GM23248 (cell line): Measurements from ENCODE around the gene STARD7. TPM values are rescaled to one million over a fixed set of nuclear protein-coding genes. Genes with fewer than 3 reads are reported as not detected.

ENCODE experiments used
- DNase-seq: peaks from one replicate; pipeline ENCODE4 v3.0.0-alpha.2; 2015
- H2AFZ ChIP-seq: fragments of 200-600 bp; sonication (generic); 2 replicates; pipeline ENCODE4 v1.6.1; 2016; ENCODE audit warnings: antibody characterized with exemption
- H3F3A ChIP-seq: fragments of 200-600 bp; sonication (generic); 2 replicates; pipeline ENCODE4 v1.6.1; 2016; ENCODE audit warnings: mild to moderate bottlenecking, antibody characterized with exemption, mixed run types; ENCODE audit not compliant: insufficient read depth
- H3K27ac ChIP-seq: fragments of 200-600 bp; sonication (generic); 2 replicates; pipeline ENCODE4 v1.5.1; 2016; ENCODE audit warnings: mild to moderate bottlenecking
- H3K27me3 ChIP-seq: fragments of 200-600 bp; sonication (generic); replicated peaks from 2 replicates; pipeline ENCODE4 v1.6.1; 2016; ENCODE audit warnings: mild to moderate bottlenecking; ENCODE audit not compliant: insufficient read depth
- H3K36me3 ChIP-seq: fragments of 200-600 bp; sonication (generic); 2 replicates; pipeline ENCODE4 v1.6.1; 2016; ENCODE audit warnings: low read depth, mild to moderate bottlenecking
- H3K4me1 ChIP-seq: fragments of 200-600 bp; sonication (generic); 2 replicates; pipeline ENCODE4 v1.6.1; 2016; ENCODE audit warnings: mild to moderate bottlenecking; ENCODE audit not compliant: insufficient read depth
- H3K4me2 ChIP-seq: fragments of 200-600 bp; sonication (generic); one replicate; pipeline ENCODE4 v1.6.1; 2016; ENCODE audit warnings: mild to moderate bottlenecking; ENCODE audit not compliant: unreplicated experiment
- H3K4me3 ChIP-seq: fragments of 200-600 bp; sonication (generic); 2 replicates; pipeline ENCODE4 v1.5.1; 2016; ENCODE audit warnings: mild to moderate bottlenecking
- H3K79me2 ChIP-seq: fragments of 200-600 bp; sonication (generic); 2 replicates; pipeline ENCODE4 v1.6.1; 2016; ENCODE audit warnings: mild to moderate bottlenecking; ENCODE audit not compliant: insufficient read depth
- H3K9ac ChIP-seq: fragments of 200-600 bp; sonication (generic); 2 replicates; pipeline ENCODE4 v1.6.1; 2016; ENCODE audit warnings: mild to moderate bottlenecking
- H3K9me2 ChIP-seq: fragments of 200-600 bp; sonication (generic); 2 replicates; pipeline ENCODE4 v1.6.1; 2016; ENCODE audit warnings: mixed run types, mild to moderate bottlenecking, moderate library complexity; ENCODE audit not compliant: insufficient read depth
- H3K9me3 ChIP-seq: fragments of 200-600 bp; sonication (generic); one replicate; pipeline ENCODE4 v1.6.1; 2017; ENCODE audit warnings: low read depth
- H4K20me1 ChIP-seq: fragments of 200-600 bp; sonication (generic); 2 replicates; pipeline ENCODE4 v1.6.0; 2016; ENCODE audit not compliant: insufficient read depth
- EZH2 ChIP-seq: fragments of 200-600 bp; sonication (generic); IDR thresholded peaks from 2 replicates; pipeline ENCODE4 v1.6.1; 2018; ENCODE audit warnings: antibody characterized with exemption, mild to moderate bottlenecking; ENCODE audit not compliant: insufficient read depth, poor library complexity, severe bottlenecking
- EZH2phosphoT487 ChIP-seq: fragments of 200-600 bp; sonication (generic); IDR thresholded peaks from 2 replicates; pipeline ENCODE4 v1.6.1; 2018; ENCODE audit warnings: antibody characterized with exemption, moderate library complexity, mild to moderate bottlenecking, low read depth; ENCODE audit not compliant: insufficient read depth
- WGBS, 2 experiments: methylation state at CpG; one replicate each; pipeline ENCODE4 v1.1.6; 2015 to 2017; ENCODE audit warnings: low lambda C conversion rate in 2 of 2, low coverage in 1 of 2; ENCODE audit errors: missing lambda C conversion rate in 2 of 2; 5-methylcytosine and 5-hydroxymethylcytosine counted together
- in situ Hi-C: fragments of 300-500 bp; cut with MboI; formaldehyde crosslinking; loops from 2 replicates; pipeline ENCODE4 v1.15.0; 2020
- polyA plus RNA-seq: library from polyadenylated mRNA; unstranded; fragments of >200 nt; fragmentation: Nextera tagmentation; extraction: Ambion mirVana; gene quantifications from 2 replicates; pipeline ENCODE4 v1.2.1, GENCODE V29; 2016
- total RNA-seq: library from RNA; depleted of rRNA; stranded (reverse); fragments of >200 nt; shearing (Covaris generic); gene quantifications from 2 replicates; pipeline ENCODE4 v1.2.3, GENCODE V29; 2014

Gene STARD7
- total and polyA plus RNA-seq, 2 experiments from 2014 or later: 93.3 to 120 TPM

DNA sequence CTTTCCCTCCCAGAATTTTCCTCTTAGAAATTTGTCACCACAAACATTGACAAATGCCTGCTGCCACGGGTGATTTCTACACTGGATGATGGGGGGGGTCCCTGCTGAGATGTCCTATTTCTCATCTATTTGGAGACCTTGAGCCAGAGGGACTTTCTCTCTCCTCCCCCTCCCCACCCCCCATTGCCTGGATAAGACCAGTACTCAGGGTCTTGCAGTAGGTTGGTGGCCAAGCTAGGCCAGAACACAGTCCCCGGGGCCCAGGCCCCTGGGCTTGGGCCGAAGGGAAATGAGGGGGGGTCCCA, 62.8 kb downstream of the STARD7 start:
- H3K4me2 ChIP-seq: no peak overlapping the region
- H3K9me2 ChIP-seq: no peaks in the 10 kb centered on the region
- no peaks in the 10 kb centered on the region for H4K20me1 ChIP-seq
- DNase-seq: no peak
- no peak overlapping the region for H3K4me3 ChIP-seq
- in situ Hi-C loops: no loop called here
- WGBS, 2 experiments: 61 to 70% methylated on average over 3 of the region's 3 CpGs
- no peaks in the 10 kb centered on the region for H3K36me3 ChIP-seq
- peaks cover 9% of the 10 kb centered on the region; the same call in 1 of the 2 replicates for H3K4me1 ChIP-seq
- H2AFZ ChIP-seq: no peak overlapping the region
- no peaks in the 10 kb centered on the region for H3K79me2 ChIP-seq
- H3K9me3 ChIP-seq: no peaks in the 10 kb centered on the region
- TF ChIP-seq EZH2phosphoT487 (no peak), EZH2 (no peak)
- no peaks in the 10 kb centered on the region for H3K27me3 ChIP-seq
- peak overlapping the region; percentile 69 for H3K9ac ChIP-seq
- H3F3A ChIP-seq: peaks cover 6% of the 10 kb centered on the region; the same call in 1 of the 2 replicates
- no peak overlapping the region for H3K27ac ChIP-seq

DNA sequence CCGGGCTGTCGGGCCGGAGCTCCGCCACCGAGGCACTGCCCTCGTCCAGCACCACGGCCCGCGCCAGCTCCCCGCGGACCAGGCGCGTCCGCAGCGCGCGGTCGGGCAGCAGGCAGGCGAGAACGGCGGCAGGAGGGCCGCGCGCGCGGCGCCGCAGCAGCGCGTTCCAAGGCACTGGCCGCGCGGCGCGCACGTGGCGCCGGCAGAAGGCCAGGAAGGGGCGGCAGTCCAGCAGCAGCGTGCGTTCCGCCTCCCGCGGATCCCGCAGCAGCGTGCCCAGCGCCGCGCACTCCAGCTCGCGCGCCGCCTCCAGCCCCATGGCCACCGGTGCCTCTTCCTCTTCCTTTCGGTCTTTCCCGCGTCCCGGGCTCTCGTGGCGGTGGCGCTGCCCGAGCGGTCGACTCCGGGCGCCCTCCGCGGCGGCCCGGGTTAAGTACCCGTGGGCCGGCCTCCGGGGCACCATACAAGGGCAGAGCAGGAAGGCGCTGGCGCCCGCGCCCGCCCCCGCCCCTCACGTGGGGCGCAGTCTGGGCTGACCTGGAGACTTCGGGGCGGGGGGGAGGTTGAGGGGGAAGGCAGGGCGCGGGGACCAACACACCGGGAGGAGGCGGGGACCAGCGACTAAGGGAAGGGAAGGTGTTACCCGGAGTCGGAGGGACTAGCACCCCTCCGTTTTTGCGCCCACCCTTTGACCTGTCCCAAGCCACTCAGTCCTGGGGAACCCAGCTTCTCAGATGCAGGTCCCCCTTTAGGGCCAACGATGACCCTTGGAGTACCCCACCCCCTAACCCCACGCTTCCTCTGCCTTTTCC, 63.4 kb downstream of the STARD7 start, which contains the start of gene DUSP2:
Gene DUSP2, minus strand, starts transcription at position 405 of the 812 bp plus-strand sequence. Its CDS starts 86 bp downstream, at position 319.
- 3 to 6% methylated on average over 60 to 81 of the region's 94 CpGs for WGBS, 2 experiments
- H4K20me1 ChIP-seq: no peaks in the 10 kb centered on the region
- no peaks in the 10 kb centered on the region for H3K36me3 ChIP-seq
- DNase-seq: peak; percentile 80
- H3K27ac ChIP-seq: no peak within 1 kb of the TSS
- peak within 1 kb of the TSS; percentile 67 for H3K4me2 ChIP-seq
- peaks cover 6% of the 10 kb centered on the region; the same call in 1 of the 2 replicates for H3F3A ChIP-seq
- peak within 1 kb of the TSS; percentile 69 for H3K9ac ChIP-seq
- peaks cover 9% of the 10 kb centered on the region; the same call in 1 of the 2 replicates for H3K4me1 ChIP-seq
- H3K9me2 ChIP-seq: no peaks in the 10 kb centered on the region
- H3K4me3 ChIP-seq: peak within 1 kb of the TSS; percentile 69
- no peaks in the 10 kb centered on the region for H3K9me3 ChIP-seq
- peak within 1 kb of the TSS; percentile 69 for H2AFZ ChIP-seq
- in situ Hi-C loops: no loop called here
- no peaks in the 10 kb centered on the region for H3K27me3 ChIP-seq
- H3K79me2 ChIP-seq: no peaks in the 10 kb centered on the region
- TF ChIP-seq EZH2phosphoT487 (no peak), EZH2 (no peak)

- Histone ChIP-seq H3K4me3 (peak overlapping the region; percentile 69), H3F3A (peaks cover 6% of the 10 kb centered on the region; the same call in 1 of the 2 replicates), H3K79me2 (no peaks in the 10 kb centered on the region), H3K4me1 (peaks cover 9% of the 10 kb centered on the region; the same call in 1 of the 2 replicates), H3K27ac (no peak overlapping the region), H3K9me3 (no peaks in the 10 kb centered on the region), H3K9ac (peak overlapping the region; percentile 69), H4K20me1 (no peaks in the 10 kb centered on the region), H3K27me3 (no peaks in the 10 kb centered on the region), H3K9me2 (no peaks in the 10 kb centered on the region), H3K4me2 (peak overlapping the region; percentile 67), H2AFZ (peak overlapping the region; percentile 69), H3K36me3 (no peaks in the 10 kb centered on the region)
- no peak for DNase-seq
- in situ Hi-C loops: no loop called here
- 6 to 14% methylated on average over 14 to 35 of the region's 35 CpGs for WGBS, 2 experiments
- TF ChIP-seq EZH2phosphoT487 (no peak), EZH2 (no peak)
Observed at GRCh38 chr2:96144481-96145035, 64.1 kb downstream of the STARD7 start.

- peaks cover 9% of the 10 kb centered on the region; the same call in 1 of the 2 replicates for H3K4me1 ChIP-seq
- no peak overlapping the region for H3K9ac ChIP-seq
- no peaks in the 10 kb centered on the region for H3K27me3 ChIP-seq
- no peak overlapping the region for H2AFZ ChIP-seq
- H3F3A ChIP-seq: peaks cover under 1% of the 10 kb centered on the region; the same call in 1 of the 2 replicates
- H3K9me2 ChIP-seq: no peaks in the 10 kb centered on the region
- no peaks in the 10 kb centered on the region for H3K79me2 ChIP-seq
- H3K4me3 ChIP-seq: peak overlapping the region; percentile 69
- no peaks in the 10 kb centered on the region for H3K36me3 ChIP-seq
- no peak overlapping the region for H3K27ac ChIP-seq
- in situ Hi-C loops: no loop called here
- no peak for DNase-seq
- H3K9me3 ChIP-seq: no peaks in the 10 kb centered on the region
- peak overlapping the region; percentile 67 for H3K4me2 ChIP-seq
- TF ChIP-seq EZH2 (no peak), EZH2phosphoT487 (no peak)
- 97% methylated on average over 22 to 23 of the region's 23 CpGs for WGBS, 2 experiments
- no peaks in the 10 kb centered on the region for H4K20me1 ChIP-seq
Observed at GRCh38 chr2:96143848-96144480, 64.7 kb downstream of the STARD7 start.
